WTC11 (cell line): ENCODE data around the gene RUNX1. TPM values are rescaled to one million over a fixed set of nuclear protein-coding genes. Genes with fewer than 3 reads are reported as not detected.

Experiments used
- ATAC-seq: fragments of 200-7000 bp; cut with Tn5 transposase; 2 replicates; pipeline ENCODE4 v1.10.0; 2021; ENCODE audit warnings: mild to moderate bottlenecking, moderate library complexity
- CTCF ChIA-PET: fragments of 300-600 bp; sonication (Branson Sonifier 250); formaldehyde crosslinking; loops from one replicate; lab custom pipeline; 2021; ENCODE audit warnings: antibody characterized with exemption; lab: Charles Lee
- POLR2A ChIA-PET: fragments of 350-600 bp; sonication (Branson Sonifier 250); formaldehyde crosslinking; loops from one replicate; lab custom pipeline; 2021; ENCODE audit warnings: antibody characterized with exemption; lab: Charles Lee
- DNase-seq: peaks from one replicate; pipeline ENCODE4 v3.0.0; 2021; ENCODE audit warnings: low spot score
- H3K27ac Mint-ChIP-seq: 2 replicates; pipeline ENCODE4 v1.8.0; 2021; ENCODE audit warnings: mixed read lengths
- H3K27me3 Mint-ChIP-seq: 2 replicates; pipeline ENCODE4 v1.8.0; 2021; ENCODE audit warnings: low read depth, mild to moderate bottlenecking, moderate library complexity, mixed read lengths
- H3K36me3 Mint-ChIP-seq: 2 replicates; pipeline ENCODE4 v1.8.0; 2021; ENCODE audit warnings: mixed read lengths
- H3K4me1 Mint-ChIP-seq: 2 replicates; pipeline ENCODE4 v1.8.0; 2022; ENCODE audit warnings: mixed read lengths
- H3K4me3 Mint-ChIP-seq: 2 replicates; pipeline ENCODE4 v1.8.0; 2021; ENCODE audit warnings: mild to moderate bottlenecking, moderate library complexity, mixed read lengths
- H3K9me3 Mint-ChIP-seq: 2 replicates; pipeline ENCODE4 v1.8.0; 2021; ENCODE audit warnings: mixed read lengths
- CBFB ChIP-seq: sonication (generic); formaldehyde crosslinking; IDR thresholded peaks from 2 replicates; pipeline ENCODE4 v1.8.1; 2022; ENCODE audit warnings: mild to moderate bottlenecking, low read depth, missing genetic modification reagents
- FOXP1 ChIP-seq: sonication (generic); formaldehyde crosslinking; IDR thresholded peaks from 2 replicates; pipeline ENCODE4 v1.8.0; 2022; ENCODE audit warnings: missing genetic modification reagents, mild to moderate bottlenecking, moderate library complexity, borderline replicate concordance
- FOXP4 ChIP-seq: sonication (generic); formaldehyde crosslinking; IDR thresholded peaks from 2 replicates; pipeline ENCODE4 v1.8.0; 2022; ENCODE audit warnings: mild to moderate bottlenecking, missing genetic modification reagents
- JAZF1 ChIP-seq: fragments of 250-450 bp; sonication (Bioruptor Pico); IDR thresholded peaks from 2 replicates; pipeline ENCODE4 v1.9.0; 2021; ENCODE audit warnings: moderate library complexity, mild to moderate bottlenecking, inconsistent platforms
- MXD4 ChIP-seq: fragments of 250-450 bp; sonication (Bioruptor Pico); IDR thresholded peaks from 2 replicates; pipeline ENCODE4 v1.8.0; 2021; ENCODE audit warnings: mild to moderate bottlenecking, moderate library complexity, borderline replicate concordance
- OVOL2 ChIP-seq: fragments of 250-450 bp; sonication (Bioruptor Pico); IDR thresholded peaks from 2 replicates; pipeline ENCODE4 v1.9.0; 2021; ENCODE audit warnings: mild to moderate bottlenecking, borderline replicate concordance
- TEAD4 ChIP-seq: sonication (generic); formaldehyde crosslinking; IDR thresholded peaks from 2 replicates; pipeline ENCODE4 v1.8.0; 2022; ENCODE audit warnings: mild to moderate bottlenecking, missing genetic modification reagents
- TP53 ChIP-seq: sonication (generic); formaldehyde crosslinking; IDR thresholded peaks from 2 replicates; pipeline ENCODE4 v1.8.1; 2023; ENCODE audit warnings: mild to moderate bottlenecking, missing genetic modification reagents
- ZNF416 ChIP-seq: fragments of 250-450 bp; sonication (Bioruptor Pico); IDR thresholded peaks from 2 replicates; pipeline ENCODE4 v1.9.0; 2021; ENCODE audit warnings: mild to moderate bottlenecking, inconsistent platforms
- ZNF532 ChIP-seq: fragments of 250-450 bp; sonication (Bioruptor Pico); IDR thresholded peaks from 2 replicates; pipeline ENCODE4 v1.9.0; 2021; ENCODE audit warnings: mild to moderate bottlenecking, borderline replicate concordance
- total RNA-seq: library from RNA; stranded (reverse); gene quantifications from 3 replicates; pipeline ENCODE4 v1.2.3, GENCODE V29; 2021
- TF ChIP-seq, protein P1 (sequence below): sonication (generic); formaldehyde crosslinking; IDR thresholded peaks from 2 replicates; pipeline ENCODE4 v1.8.1; 2023; ENCODE audit warnings: mild to moderate bottlenecking, missing genetic modification reagents
- TF ChIP-seq, protein P2 (sequence below): sonication (generic); formaldehyde crosslinking; IDR thresholded peaks from 2 replicates; pipeline ENCODE4 v1.8.0; 2022; ENCODE audit warnings: missing genetic modification reagents
- TF ChIP-seq, protein P3 (sequence below): sonication (generic); formaldehyde crosslinking; IDR thresholded peaks from 2 replicates; pipeline ENCODE4 v1.8.1; 2022; ENCODE audit warnings: mild to moderate bottlenecking, missing genetic modification reagents, moderate library complexity, borderline replicate concordance

The RUNX1 gene
- total RNA-seq, 1 experiment from 2014 or later = 2.2 TPM

DNA sequence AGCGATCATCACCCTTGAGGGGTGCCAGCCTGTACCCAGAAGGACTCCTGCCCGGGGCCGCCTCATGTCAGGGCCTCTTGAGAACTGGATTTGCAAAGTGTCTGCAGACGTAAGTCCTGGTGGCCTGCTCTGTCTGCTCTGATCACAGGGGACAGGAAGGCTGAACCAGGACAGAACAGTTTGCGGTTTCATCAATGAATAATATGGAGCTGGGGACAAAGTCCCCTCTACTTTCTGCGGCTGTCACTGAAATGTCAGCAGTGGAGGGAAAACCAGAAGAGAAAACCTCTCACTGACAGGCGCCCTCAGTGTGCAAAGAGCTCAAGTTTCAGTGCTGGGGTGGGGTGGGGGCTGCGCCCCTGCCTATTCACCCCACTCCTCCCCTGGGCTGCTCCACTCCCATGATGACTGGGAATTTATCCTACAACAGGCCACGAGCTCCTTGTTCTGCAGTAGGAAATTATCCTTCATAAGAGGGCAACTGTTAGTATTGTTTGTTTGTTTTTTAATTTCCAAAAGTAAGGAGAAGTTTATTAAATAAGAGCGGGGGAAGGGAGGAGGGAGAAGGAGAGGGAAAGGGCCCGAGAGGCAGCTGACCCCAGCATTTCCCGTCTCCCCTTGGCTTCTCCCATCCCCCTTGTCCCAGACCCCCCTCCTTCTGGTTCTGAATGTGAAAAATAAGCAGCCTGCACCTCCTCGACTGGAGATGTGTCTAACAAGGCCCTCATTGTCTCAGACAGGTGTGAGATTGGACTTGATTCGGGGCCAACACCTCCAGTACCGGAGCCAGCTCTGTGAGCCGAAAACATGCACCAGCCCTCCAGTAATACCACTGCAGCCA, 231.1 kb downstream of the RUNX1 start:
- ATAC-seq = no peak
- Mint-ChIP-seq H3K27ac (no peak overlapping the region), H3K4me3 (no peak overlapping the region), H3K36me3 (no peaks in the 10 kb centered on the region), H3K4me1 (peaks cover 19% of the 10 kb centered on the region), H3K27me3 (no peaks in the 10 kb centered on the region), H3K9me3 (0 out of 2 replicates have a peak, but pooled peaks cover under 1% of the 10 kb centered on the region)
- ChIA-PET POLR2A (interaction anchor here (1.5 kb wide), 1 partner anchor 11 kb away, joined by 3 read pairs; no protein-coding TSS in a partner anchor), CTCF (interaction anchor here (0.9 to 2.7 kb wide), 3 partner anchors 17 to 72 kb away, joined by 3 to 9 read pairs (median 6); no protein-coding TSS in a partner anchor)
- DNase-seq = no peak
- TF ChIP-seq FOXP1 (CRISPR knock-in tag) = no peak
- TF ChIP-seq, protein P1, sequence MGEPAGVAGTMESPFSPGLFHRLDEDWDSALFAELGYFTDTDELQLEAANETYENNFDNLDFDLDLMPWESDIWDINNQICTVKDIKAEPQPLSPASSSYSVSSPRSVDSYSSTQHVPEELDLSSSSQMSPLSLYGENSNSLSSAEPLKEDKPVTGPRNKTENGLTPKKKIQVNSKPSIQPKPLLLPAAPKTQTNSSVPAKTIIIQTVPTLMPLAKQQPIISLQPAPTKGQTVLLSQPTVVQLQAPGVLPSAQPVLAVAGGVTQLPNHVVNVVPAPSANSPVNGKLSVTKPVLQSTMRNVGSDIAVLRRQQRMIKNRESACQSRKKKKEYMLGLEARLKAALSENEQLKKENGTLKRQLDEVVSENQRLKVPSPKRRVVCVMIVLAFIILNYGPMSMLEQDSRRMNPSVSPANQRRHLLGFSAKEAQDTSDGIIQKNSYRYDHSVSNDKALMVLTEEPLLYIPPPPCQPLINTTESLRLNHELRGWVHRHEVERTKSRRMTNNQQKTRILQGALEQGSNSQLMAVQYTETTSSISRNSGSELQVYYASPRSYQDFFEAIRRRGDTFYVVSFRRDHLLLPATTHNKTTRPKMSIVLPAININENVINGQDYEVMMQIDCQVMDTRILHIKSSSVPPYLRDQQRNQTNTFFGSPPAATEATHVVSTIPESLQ (CRISPR knock-in tag) = no peak
- no peak for TF ChIP-seq TP53
- no peak for TF ChIP-seq MXD4 (CRISPR knock-in tag)
- no peak for TF ChIP-seq JAZF1 (CRISPR knock-in tag)
- TF ChIP-seq FOXP4 (CRISPR knock-in tag) = no peak
- no peak for TF ChIP-seq ZNF532 (CRISPR knock-in tag)

DNA sequence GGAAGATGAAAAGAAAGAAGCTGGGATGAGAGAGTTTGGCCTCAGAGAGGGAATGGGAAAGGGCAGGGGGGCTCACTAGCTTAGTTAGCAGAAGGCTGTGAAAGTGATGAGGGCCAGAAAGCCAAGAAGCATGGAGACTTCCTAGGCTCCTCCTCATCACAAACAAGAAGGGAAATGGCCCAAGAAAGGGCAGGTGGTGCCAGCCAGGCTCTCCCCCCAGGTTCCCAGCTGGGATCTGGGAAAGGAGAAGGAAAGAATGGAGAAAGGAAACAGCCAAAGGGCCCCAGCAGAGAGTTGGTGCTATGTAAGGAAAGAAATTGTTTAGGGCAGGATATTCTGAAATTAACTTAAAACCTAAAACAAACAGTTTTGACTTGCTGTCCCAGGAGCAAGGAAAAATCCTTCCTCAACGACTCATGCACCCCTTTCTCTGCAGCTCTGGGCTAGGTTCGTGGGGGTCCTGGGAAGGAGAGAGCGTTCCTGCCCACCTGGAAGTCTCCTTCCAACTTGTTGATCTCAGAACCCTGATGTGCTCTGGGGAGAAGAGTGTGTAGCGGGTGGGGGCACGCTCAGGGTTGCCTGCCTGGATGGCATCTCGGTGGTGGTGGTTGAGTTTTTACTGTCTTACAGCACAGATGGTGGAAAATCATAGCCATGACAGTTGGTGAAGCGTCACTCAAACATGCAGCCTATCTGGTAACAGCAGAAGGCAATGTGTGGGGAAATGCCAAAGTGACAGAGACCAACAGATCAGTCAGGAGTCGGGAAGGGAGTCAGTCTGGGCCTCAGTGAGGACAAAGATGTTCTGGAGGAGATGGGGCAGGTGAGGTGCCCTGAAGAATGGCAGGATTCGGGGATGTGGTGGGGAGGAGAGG, 233.0 kb downstream of the RUNX1 start:
- H3K36me3 Mint-ChIP-seq = no peaks in the 10 kb centered on the region
- H3K9me3 Mint-ChIP-seq = no peaks in the 10 kb centered on the region
- no peak for DNase-seq
- H3K4me1 Mint-ChIP-seq = peaks cover 28% of the 10 kb centered on the region
- CTCF ChIA-PET = interaction anchor here (1.1 kb wide), 1 partner anchor 70 kb away, joined by 3 read pairs; no protein-coding TSS in a partner anchor
- no peak overlapping the region for H3K27ac Mint-ChIP-seq
- no peak overlapping the region for H3K4me3 Mint-ChIP-seq
- POLR2A ChIA-PET = no interaction called here
- ATAC-seq = no peak
- no peaks in the 10 kb centered on the region for H3K27me3 Mint-ChIP-seq
- no peak for TF ChIP-seq FOXP4 (CRISPR knock-in tag)
- TF ChIP-seq TEAD4 = no peak
- no peak for TF ChIP-seq FOXP1 (CRISPR knock-in tag)
- TF ChIP-seq, protein P2, sequence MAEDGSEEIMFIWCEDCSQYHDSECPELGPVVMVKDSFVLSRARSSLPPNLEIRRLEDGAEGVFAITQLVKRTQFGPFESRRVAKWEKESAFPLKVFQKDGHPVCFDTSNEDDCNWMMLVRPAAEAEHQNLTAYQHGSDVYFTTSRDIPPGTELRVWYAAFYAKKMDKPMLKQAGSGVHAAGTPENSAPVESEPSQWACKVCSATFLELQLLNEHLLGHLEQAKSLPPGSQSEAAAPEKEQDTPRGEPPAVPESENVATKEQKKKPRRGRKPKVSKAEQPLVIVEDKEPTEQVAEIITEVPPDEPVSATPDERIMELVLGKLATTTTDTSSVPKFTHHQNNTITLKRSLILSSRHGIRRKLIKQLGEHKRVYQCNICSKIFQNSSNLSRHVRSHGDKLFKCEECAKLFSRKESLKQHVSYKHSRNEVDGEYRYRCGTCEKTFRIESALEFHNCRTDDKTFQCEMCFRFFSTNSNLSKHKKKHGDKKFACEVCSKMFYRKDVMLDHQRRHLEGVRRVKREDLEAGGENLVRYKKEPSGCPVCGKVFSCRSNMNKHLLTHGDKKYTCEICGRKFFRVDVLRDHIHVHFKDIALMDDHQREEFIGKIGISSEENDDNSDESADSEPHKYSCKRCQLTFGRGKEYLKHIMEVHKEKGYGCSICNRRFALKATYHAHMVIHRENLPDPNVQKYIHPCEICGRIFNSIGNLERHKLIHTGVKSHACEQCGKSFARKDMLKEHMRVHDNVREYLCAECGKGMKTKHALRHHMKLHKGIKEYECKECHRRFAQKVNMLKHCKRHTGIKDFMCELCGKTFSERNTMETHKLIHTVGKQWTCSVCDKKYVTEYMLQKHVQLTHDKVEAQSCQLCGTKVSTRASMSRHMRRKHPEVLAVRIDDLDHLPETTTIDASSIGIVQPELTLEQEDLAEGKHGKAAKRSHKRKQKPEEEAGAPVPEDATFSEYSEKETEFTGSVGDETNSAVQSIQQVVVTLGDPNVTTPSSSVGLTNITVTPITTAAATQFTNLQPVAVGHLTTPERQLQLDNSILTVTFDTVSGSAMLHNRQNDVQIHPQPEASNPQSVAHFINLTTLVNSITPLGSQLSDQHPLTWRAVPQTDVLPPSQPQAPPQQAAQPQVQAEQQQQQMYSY (CRISPR knock-in tag) = no peak
- no peak for TF ChIP-seq CBFB (CRISPR knock-in tag)
- TF ChIP-seq, protein P3, sequence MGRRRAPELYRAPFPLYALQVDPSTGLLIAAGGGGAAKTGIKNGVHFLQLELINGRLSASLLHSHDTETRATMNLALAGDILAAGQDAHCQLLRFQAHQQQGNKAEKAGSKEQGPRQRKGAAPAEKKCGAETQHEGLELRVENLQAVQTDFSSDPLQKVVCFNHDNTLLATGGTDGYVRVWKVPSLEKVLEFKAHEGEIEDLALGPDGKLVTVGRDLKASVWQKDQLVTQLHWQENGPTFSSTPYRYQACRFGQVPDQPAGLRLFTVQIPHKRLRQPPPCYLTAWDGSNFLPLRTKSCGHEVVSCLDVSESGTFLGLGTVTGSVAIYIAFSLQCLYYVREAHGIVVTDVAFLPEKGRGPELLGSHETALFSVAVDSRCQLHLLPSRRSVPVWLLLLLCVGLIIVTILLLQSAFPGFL = no peak
- no peak for TF ChIP-seq ZNF416 (CRISPR knock-in tag)
- TF ChIP-seq OVOL2 = no peak
